Left kidney (tissue), 2 donors: ENCODE measurements around the gene DLL3. TPM values are rescaled to one million over a fixed set of nuclear protein-coding genes. Genes with fewer than 3 reads are reported as not detected.

Experiments used
- DNase-seq: peaks from one replicate; pipeline ENCODE4 v3.0.0-alpha.2; 2013
- polyA plus RNA-seq: library from polyadenylated mRNA; unstranded; fragments of 120-200 nt; gene quantifications from one replicate; pipeline ENCODE4 v1.2.1, GENCODE V29; 2013; ENCODE audit not compliant: insufficient read length

The DLL3 gene
- polyA plus RNA-seq, 1 donor: 0.70 TPM

DNA sequence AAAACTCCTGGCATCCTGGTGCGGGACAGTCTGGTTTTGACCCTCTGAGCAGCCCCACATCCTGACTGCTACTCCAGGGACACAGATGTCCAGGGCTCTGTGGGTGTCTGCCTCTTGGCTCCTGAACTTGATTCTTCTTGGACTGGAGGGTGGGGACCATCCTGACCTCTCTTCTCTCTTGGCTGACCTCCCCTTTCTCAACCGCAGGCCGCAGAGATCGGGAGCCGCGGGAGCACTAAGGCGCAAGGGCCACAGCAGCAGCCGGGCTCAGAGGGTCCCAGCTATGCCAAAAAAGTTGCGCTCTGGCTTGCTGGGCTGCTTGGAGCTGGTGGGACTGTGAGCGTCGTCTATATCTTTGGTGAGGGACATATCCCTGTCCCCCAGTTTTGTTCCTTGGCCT is 17.1 kb upstream of the DLL3 start:
- DNase-seq: no peak

DNA sequence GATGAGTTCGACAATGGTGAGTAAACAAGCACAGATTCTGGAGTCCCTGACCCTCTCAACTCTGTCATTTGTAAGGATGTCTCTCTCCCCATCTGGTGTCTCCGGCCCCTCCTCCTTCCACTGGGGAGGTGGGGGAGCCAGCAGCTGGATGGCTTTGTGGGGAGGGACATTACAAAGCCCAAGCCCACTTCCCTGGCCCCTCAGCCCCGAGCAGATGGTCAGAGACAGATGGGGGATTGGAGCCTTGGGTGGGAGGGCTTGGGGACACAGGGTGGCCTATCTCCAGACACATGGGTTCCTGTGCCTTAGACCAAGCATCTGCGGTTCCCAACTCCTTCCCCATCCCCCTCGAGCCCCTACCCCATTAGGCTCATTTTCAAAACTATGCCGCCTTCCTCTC is 15.6 kb upstream of the DLL3 start:
- DNase-seq: no peak

DNA sequence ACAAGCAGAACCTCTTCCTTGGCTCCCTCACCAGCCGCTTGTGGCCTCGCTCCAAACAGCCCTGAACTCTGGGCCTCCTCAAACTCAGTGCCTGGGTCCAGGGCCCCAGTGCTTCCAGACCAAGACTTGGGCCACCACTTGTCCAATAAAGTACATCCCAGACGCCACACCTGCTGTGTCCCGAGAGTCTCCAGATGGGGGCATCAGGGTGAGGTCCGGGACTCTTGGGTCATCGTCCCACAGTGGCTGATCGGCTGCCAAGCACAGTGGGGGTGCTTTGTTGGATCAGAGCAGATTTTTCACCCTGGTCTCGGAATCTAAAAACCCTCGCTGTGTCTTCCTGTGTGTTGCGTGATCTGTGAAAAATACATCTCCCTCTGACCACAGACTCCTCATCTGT is 9.0 kb upstream of the DLL3 start:
- DNase-seq: no peak

DNA sequence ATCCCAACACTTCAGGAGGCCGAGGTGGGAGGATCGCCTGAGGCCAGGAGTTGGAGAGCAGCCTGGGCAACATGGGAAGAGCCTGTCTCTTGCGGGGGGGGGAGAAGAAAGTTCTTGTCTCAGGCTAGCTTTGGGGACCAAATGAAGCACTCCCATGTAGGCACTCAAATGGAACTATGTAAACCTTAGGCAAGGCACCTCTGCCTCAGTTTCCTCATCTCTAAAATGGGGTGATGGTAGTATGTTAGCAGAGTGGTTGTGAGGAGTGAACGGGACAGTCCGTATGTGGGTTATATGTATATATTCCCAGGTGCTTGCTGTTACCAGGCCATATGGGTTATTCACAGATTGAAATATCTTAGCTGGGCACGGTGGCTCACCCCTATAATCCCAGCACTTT is 6.5 kb upstream of the DLL3 start:
- no peak for DNase-seq

DNA sequence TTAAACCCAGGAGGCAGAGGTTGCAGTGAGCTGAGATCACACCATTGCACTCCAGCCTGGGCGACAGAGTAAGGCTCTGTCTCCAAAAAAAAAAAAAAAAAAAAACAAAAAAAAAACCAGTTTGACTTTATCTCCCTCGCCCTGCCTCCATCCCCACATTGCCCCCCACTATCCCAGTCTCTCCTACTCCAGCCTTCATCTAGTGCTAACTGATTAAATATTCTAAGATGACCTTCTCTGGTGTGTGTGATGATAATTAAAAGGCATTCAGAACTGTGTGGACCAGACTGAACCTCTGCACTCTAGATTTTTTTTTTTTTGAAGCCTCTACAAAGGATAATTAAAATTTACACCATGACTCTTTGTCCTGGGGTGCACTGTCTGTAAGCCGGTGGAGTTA is 6.0 kb upstream of the DLL3 start:
- no peak for DNase-seq

DNA sequence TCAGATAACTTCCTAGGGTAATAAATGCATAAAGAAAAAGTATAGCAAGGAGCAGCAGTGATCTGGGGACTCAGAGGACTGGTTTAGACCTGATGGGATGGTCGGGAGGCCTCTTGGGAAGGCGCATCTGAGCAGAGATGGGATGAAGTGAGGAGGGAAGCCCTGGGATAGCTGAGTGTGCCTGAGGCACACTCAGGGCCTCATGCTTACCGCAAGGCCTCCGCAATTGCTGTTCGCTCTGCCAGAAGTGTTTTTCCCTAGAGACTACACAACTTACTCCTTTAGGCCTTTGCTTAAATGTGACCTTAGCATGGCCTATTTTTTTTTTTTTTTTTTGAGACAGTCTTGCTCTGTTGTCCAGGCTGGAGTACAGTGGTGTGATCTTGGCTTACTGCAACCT is 4.1 kb upstream of the DLL3 start:
- no peak for DNase-seq

DNA sequence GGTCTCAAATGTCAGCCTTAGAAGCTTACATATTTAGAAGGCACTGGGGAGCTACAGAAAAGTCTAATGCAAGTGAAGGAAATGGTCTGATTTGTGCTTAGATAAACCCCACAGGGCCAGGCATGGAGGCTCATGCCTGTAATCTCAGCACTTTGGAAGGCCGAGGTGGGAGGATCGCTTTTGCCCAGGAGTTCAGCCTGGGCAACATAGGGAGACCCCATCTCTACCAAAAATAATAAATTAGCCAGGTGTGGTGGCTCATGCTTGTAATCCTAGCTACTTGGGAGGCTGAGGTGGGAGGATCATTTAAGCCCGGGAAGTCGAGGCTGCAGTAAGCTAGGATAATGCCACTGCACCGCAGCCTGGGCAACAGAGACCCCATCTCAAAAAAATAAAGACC is 2.7 kb upstream of the DLL3 start:
- no peak for DNase-seq

DNA sequence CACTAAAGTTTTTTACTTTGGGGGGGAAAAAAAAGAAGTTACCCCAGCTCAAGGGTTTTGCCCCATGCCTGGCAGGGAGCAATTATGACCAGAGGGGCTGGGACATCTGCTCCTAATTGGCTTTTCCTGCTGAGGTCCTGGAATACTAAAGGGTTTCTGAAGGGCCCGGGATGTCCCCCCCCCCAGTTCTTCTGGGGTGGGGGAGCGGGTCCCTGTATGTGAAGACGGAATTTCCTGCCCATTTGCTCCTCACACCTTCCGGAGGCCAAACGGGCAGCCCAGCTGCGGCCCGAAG is 1.1 kb upstream of the DLL3 start:
- DNase-seq: no peak

DNA sequence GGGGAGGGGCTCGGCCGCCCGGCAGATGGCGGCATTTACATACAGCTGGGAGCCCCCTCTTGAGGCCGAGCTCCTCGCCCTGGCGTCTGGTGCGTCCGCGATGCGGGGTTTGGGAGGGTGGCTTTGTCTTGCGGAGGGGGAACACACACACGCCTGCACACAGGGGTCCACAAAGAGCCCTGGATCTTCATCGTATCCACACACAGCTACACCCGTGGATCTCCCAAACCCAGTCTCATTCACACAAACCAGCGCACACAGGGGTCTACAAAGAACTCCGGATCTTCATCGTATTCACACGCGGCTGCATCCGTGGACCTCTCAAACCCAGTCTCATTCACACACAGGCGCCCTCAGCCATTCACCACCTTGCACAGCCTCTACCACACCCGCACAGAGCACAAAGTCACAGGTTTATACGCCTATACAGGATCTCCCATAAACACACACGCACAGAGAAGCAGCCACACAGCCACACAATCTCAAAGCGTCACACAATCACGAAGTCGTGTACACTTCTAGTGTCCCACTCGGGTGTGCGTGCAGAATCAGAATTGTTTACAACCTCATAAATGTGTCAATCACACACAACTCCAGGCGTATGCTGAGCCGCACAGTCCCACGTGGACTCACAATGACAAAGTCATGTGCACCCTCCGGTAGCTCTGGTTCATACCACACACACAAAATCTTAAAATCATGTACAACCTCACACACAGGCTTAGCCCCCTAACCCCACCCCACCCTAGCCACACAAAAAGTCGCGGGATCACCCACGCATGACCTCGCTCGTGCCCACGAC is 550 bp upstream of the DLL3 start:
- DNase-seq: no peak

DNA sequence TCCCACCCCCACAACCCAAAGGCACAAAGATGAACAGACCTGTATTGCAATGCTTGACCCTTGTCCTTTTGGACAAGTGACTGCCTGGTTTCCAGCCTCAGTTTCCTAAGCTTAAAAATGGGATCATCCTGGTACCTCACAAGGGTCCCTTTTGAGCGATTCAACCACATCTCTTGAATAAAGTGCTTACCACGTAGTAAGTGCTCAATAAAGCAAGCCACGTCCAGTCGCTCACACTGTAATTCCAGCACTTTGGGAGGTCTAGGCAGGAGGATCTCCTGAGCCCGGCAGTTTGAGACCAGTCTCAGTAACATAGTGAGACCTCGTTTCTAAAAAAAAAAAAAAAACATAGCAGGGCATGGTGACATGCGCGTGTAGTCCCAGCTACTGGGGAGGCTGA is 1.2 kb downstream of the DLL3 start:
- no peak for DNase-seq

DNA sequence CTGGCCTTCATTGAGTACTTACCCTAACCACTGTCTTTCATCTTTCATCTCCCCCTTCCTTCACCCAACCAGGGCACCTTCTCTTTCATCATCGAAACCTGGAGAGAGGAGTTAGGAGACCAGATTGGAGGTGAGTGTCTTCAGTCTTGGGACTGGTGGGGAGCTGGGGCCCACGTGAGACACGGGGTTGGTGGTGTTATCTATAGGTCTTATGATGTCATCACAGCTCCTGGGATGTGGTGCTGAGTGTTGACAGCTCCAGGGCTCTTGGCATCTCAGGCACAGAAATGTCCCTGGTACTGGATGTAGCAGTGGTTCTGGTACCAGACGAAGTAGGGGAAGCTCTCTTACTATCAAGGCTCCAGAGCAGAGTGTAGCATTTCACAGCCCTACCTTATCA is 1.8 kb downstream of the DLL3 start:
- DNase-seq: no peak

DNA sequence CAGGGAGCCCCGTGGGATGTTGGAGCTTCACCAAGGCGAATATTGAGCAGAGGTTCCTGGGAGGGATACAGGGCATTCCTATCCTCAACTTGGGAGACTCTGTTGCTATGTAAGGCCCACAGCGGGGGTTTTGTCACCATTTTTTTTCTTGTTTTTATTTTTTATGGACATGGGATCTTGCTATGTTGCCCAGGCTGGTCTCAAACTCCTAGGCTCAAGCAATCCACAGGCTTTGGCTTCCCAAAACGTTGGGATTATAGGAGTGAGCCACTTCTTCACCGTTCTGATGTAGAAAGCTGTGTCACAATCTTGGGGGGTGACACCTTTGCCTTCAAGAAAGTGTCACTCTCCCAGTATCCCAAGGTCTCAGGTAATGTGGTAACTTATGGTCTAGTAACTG is 2.6 kb downstream of the DLL3 start:
- DNase-seq: no peak

DNA sequence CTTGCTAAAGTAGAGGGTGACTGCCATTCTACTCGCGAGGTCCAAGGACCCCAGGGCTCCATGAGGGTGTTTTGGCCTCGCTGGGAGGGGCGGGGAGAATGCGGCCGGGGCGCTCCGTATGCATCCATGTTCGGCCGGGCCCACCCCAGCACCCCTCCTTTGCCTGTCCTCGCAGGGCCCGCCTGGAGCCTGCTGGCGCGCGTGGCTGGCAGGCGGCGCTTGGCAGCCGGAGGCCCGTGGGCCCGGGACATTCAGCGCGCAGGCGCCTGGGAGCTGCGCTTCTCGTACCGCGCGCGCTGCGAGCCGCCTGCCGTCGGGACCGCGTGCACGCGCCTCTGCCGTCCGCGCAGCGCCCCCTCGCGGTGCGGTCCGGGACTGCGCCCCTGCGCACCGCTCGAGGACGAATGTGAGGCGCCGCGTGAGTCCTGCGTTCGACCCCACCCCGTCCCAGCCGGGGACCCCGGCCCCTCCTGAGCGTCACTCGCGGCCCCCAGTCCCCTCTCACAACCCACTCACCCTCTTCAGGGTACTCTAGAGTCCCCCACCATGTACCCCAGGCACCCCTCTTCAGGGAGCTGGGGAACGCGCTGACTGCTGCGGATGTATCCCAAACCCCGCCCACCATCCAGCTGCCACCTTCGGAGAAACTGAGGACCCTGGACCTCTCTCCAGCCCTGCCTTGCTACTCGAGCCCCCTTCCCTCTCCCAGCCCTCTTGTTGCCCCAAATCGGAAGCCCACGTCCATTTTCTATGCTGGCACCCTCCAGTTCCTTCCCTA is 4.1 kb downstream of the DLL3 start:
- DNase-seq: no peak

DNA sequence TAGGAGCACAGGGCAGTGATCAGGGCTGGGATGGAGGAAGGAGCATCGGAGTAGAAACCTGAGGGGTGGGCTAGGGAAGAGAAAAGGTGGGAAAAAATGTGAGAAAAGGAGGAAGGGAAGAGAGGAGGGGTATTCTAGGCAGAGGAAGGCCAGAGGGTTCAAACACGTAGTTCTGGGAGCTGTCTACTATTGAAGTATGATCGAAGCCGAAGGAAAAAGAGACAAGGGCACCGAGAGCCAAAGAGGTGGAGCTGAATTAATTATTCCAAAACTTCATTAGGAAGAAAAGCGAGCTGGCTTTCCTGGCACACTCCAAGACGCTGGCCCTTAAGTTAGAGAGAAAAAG is 7.8 kb downstream of the DLL3 start:
- no peak for DNase-seq

DNA sequence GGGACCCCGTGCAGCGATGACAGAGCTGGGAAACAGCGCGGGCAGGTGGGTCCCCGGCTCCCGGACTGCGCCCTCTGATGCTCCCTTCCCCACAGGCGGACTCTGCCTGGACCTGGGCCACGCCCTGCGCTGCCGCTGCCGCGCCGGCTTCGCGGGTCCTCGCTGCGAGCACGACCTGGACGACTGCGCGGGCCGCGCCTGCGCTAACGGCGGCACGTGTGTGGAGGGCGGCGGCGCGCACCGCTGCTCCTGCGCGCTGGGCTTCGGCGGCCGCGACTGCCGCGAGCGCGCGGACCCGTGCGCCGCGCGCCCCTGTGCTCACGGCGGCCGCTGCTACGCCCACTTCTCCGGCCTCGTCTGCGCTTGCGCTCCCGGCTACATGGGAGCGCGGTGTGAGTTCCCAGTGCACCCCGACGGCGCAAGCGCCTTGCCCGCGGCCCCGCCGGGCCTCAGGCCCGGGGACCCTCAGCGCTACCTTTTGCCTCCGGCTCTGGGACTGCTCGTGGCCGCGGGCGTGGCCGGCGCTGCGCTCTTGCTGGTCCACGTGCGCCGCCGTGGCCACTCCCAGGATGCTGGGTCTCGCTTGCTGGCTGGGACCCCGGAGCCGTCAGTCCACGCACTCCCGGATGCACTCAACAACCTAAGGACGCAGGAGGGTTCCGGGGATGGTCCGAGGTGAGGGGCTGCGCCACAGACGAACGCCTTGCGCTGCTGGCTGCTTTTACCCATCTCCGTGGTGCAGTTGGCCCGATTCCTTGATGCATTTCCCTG is 8.4 kb downstream of the DLL3 start:
- DNase-seq: no peak

DNA sequence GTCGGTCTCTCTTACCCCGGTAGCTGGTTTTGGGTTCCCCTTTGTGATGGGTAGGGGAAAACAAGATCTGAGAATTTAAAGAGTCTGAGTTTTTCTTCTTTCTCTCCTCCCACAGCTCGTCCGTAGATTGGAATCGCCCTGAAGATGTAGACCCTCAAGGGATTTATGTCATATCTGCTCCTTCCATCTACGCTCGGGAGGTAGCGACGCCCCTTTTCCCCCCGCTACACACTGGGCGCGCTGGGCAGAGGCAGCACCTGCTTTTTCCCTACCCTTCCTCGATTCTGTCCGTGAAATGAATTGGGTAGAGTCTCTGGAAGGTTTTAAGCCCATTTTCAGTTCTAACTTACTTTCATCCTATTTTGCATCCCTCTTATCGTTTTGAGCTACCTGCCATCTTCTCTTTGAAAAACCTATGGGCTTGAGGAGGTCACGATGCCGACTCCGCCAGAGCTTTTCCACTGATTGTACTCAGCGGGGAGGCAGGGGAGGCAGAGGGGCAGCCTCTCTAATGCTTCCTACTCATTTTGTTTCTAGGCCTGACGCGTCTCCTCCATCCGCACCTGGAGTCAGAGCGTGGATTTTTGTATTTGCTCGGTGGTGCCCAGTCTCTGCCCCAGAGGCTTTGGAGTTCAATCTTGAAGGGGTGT is 9.1 kb downstream of the DLL3 start:
- no peak for DNase-seq

DNA sequence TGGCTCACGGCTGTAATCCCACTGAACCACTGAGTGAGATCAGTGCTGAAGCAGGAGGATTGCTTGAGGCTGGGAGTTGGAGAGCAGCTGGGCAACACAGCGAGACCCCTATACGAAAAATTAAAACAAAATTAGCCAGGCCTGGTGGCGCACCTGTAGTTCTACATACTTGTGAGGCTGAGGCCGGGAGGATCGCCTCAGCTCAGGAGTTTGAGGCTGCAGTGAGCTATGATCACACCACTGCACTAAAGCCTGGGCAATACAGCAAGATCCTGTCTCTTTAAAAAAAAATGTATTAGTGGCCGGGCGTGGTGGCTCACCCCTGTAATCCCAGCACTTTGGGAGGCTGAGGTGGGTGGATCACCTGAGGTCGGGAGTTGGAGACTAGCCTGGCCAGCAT is 9.9 kb downstream of the DLL3 start:
- DNase-seq: no peak

DNA sequence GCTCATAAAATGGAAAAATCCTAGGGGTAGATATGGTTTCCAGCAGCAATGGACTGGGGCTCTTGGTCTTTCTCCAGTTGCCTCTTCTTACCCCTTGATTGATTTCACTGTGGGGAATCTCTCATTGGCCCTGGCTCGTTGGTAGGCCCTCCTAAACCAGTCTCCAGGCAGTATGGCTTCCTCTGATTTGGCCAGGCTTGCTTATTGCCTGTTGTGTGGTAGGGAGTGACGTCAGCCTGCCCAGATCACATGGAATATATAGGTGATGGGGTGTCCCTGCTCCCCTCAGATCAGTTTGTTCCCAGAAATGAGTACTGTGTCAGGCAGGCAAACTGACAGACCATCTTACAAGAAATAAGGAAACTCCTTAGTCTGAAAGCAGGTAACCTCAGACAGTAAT is 10.5 kb downstream of the DLL3 start:
- DNase-seq: no peak

DNA sequence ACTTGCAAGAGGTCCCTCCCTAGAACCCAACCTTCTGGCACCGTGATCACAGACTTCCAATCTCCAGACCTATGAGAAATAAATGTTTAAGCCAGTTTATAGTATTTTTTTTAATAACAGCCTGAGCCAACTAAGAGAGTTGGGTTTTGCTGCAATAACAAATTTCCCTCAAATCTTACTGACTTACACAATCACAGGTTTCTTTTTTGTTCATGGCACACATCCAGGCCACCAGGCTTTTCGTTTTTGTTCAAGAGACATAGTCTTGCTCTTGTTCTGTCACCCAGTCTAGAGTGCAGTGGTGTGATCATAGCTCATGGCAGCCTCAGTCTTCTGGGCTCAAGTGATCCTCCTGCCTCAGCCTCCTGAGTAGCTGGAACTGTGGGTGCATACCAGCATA is 14.2 kb downstream of the DLL3 start:
- DNase-seq: no peak

DNA sequence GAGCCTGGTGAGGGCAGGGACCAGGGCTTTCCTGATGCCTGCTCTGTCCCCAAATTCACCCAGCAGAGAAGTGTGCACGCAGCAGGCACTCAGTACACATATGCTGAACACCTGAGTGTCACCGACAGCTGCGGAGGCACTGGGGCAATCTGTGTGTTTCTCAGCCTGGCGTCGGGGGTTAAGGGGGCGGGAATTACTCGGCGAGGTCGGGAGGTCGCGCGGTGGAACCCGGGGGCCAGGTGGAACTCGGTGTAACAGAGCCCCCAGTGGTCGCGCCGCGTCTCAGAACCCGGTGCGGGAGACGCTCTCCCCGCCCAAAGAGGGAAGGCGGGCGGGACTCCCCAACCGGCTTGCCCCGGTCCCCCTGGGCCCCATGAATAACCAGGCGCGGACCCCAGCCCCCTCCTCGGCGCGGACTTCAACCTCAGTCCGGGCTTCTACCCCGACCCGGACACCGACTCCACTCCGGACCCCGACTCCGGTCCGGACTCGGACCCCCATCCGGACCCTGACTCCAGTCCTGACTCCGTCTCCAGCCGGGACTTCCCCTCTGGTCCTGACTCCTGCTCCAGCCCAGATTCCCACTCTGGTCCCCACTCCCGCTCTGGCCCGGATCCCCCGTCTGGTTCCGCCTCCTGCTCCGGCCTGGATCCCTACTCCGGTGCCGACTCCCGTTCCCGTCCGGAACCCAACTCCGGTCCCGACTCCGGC is 16.2 kb downstream of the DLL3 start, which contains the start of gene SELENOV:
Gene SELENOV, plus strand, starts transcription at position 300 of the 711 bp plus-strand sequence. Its CDS starts 74 bp downstream, at position 374.
- no peak for DNase-seq

DNA sequence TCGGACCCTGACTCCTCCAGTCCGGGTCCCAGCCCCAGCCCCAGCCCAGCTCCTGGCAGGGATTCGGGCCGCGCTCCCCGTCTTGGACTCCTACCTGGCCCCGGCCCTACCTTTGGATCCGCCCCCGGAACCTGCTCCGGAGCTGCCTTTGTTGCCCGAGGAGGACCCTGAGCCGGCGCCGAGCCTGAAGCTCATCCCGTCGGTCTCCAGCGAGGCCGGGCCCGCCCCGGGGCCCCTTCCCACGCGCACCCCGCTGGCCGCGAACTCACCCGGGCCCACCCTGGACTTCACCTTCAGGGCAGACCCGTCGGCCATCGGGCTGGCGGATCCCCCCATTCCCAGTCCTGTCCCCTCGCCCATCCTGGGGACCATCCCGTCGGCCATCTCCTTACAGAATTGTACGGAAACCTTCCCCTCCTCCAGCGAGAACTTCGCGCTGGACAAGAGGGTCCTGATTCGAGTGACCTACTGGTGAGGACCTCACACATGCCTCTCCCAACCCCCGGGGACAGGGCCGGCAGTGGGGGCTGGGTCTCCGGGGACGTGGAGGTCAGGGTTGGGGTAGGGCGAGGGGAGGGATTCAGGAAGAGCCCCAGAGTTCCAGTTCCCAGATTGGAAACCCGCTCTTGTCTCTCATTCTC is 16.9 kb downstream of the DLL3 start:
- DNase-seq: no peak

DNA sequence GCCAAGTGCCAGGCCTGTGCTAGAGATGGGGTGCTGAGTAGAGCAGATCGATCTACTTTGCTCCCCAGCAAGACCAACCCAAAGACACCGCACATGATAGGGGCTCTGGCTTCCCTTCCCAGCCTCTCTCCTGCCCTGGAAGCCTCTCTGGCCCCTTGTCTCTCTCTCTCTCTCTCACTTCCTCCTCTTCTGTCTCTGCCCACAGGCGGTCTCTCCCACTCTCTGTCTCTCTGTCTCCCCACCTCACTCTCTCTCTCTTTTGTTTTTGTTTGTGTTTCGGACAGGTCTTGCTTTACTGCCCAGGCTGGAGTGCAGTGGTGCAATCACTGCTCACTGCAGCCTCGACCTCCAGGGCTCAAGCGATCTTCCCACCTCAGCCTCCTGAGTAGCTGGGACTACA is 17.5 kb downstream of the DLL3 start:
- no peak for DNase-seq
